AG08395 (cell line): Measurements from ENCODE around the gene SNX8.

Experiments used
- DNase-seq: peaks from one replicate; pipeline ENCODE4 v3.0.0; 2012; ENCODE audit warnings: mixed read lengths, low spot score

The SNX8 gene

DNA sequence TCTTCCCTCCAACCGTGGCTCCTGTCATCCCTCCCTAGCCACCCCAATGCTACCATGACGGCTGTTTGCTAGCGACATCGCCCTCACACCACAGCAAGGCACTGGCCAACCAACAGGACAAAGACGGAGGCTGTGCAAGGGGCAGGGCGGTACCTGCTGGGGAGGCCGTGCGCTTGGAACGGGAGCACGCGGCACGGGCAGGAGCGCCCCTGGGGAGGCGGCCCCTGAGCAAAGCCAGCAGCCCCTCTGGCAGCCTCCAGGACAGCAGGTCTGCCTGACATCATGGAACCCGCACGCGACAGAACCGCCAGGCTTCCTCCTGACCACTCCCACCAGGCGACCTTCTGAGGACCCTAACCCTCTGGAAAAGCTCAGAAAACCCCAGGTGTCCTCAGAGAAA, 94.2 kb downstream of the SNX8 start:
- no peak for DNase-seq

DNA sequence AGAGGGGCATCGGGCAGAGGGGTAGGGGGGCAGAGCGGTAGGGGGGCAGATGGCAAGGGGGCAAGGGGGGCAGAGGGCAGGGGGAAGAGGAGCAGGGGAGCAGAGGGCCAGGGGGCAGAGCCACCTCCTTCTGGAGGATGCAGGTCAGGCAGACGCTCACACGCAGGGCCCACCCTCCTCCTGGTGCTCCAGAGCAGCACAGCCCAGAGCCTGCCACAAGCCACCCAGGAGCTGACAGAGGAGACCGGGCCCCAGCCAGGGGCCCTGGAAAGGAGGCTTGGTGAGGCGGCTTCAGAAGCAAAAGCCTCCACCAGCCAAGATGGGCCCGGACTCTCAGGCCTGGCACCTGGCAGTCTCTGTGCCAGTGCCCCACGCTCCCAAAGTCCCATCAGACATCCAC, 94.6 kb downstream of the SNX8 start:
- no peak for DNase-seq

DNA sequence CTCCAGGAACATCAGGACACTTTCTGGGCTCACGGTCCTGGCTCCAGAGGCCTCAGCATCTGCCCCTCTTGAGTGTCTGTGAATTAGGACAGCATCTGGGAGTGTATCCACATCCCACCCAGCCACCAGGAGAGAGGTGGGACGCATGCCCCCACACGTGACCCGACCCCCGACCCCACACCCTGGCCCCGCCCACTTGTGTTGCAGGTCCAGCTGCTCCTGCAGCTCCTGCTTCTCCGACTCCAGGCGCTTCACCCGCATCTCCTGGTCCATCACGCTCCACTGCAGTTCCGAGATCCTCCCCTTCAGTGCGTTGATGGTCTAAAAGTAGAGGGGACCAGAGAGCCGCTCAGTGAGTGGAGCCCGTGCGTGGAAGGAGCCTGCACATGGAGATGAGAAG, 95.1 kb downstream of the SNX8 start:
- no peak for DNase-seq

DNA sequence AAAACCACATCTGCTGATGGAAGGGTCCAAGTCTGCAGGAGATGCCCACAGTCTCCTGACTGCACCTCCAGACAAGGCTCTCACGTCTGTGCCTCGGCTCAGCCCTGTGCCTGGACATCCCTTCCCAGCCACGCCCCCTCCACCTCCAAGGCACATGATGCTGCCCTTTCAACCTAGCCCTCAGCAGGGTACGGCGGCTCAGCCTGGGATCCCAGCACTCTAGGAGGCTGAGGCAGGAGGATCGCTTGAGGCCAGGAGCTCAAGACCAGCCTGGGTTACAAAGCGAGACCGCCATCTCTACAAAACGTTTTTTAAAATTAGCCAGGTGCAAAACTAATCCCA, 95.8 kb downstream of the SNX8 start:
- no peak for DNase-seq

DNA sequence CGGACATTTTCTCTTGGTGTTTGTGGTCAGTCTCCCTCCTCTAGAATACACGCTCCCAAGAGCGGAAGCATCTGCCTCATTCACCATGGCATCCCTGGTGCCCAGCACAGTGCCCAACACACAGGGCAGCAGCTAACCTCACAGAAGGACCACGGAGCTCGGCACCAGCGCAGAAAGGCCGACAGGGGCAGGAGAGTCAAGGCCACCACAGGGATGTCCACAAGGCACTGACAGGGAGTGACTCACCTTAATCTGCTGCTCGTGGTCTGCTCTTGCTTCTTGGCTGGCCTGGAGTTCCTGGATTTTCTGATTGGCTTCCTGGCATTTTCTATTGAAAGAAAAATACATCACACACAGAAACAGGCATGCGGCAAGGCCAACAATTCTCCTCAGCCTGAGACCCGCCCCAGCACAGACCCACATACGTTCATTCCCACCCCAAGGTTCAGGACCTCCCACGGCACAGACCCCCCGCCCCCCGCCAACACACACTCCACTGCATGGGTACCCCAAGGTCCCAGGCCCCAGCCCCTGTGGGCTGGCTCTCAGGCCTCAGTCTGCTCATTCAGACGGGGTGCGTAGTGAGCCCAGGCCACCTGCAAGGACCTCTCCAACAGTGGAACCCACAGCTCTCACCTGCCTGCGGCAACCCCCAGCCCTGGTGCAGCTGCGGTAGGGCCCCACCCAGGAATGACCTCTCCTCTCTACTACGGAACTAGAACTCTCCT, 96.4 kb downstream of the SNX8 start:
- DNase-seq: peak; percentile 20

DNA sequence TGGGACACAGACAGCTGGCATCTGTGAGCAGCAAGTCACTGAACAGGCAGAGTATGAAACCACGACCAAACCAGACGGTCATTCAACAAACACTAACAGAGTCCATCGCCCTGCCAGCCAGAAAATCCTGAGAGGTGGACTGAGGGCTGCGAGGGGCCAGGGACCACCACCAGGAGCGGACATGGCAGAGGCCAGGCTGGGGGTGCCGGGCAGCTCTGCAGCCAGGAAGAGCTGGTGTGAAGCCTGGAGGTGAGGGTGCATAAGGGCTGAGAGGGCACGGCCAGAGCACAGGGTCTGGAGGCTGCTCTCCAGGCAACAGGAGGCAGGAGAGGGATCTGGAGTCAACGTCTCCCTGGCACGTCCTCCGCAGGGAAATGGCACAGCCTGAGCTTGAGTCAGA, 97.0 kb downstream of the SNX8 start:
- DNase-seq: no peak

DNA sequence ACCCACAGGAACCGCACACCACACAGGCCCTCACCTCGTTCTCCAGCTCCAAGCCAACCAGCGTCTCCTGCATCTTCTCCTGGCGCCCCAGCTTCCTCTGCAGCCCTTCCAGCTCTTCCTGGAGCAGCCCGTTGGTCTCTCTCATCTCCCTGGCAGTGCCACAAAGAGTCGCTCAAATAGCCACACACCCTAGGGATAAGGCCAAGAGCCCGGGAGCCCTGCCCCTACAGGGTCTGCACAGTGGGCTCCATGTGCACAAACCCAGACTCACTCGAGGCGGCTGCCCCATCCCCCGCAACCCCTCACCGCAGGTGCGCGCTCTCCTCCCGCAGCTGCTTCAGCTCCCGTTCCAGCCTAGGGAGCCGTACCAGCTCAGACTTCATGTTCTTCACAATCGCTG, 98.4 kb downstream of the SNX8 start:
- DNase-seq: no peak

DNA sequence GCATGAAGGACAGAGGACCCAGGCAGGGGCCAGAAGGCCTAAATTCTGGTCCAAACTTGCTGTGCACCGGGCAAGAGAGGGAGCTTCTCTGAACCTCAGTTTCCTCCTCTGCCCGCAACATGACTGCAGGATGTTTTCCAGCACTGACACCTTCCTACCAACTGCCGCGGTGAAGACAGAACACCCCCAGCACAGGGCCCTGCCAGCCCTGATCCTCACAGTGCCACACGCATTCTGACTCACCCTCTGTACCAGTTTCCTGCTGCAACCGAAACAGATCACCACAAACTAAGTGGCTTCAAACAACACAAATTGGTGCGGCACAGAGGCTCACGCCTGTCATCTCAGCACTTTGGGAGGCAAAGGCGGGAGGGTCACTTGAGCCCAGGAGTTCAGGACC, 99.6 kb downstream of the SNX8 start:
- DNase-seq: no peak

DNA sequence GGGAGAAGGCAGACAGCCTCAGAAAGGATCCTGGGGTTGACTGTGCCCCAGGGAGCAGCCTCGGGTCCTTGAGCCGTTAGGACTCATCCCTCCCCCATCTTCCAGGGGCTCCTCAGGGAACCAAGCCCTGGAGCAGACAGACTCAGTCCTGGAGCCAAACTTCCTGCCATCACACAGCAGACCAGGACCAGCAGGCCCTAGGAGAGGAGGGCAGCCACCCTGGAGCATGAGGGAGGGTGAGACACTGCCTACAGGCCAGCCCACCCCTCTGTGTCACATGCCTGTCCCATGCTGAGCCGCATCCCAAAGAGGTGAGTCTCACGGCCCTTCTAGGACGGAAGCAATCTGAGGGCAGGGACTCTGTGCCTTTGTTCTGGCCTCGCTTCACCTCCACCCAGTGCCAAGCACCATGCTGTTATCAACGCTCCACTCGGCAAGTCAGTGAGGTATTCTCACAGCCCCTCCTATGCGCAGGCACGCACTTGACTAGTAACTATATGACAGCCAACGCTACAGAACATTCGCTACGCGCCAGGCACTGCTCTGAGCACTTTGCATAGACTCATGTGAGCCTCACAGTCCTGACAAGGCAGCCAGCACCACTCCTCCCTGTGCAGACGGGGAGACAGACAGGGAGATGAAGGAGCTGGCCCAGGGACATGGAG, 100.6 kb downstream of the SNX8 start:
- no peak for DNase-seq

DNA sequence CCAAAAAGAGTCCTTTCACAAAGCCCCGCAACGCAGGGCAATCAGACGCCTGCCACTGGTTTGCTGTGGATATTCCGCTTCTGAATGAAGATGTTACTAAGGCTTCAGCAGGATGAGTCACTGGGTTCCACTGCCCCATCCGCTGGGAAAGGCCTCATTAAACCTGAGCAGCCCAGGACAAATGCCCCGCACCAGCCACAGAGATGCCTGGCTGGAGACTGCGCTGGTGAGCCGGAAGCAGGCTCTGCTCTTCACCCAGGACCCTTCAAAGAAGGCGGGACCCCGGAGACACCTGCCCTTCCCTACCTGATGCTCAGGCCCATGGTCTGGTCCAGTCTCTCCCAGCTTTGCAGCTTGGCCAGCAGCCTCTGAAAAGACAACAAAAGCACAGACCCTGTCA, 101.3 kb downstream of the SNX8 start:
- DNase-seq: no peak

DNA sequence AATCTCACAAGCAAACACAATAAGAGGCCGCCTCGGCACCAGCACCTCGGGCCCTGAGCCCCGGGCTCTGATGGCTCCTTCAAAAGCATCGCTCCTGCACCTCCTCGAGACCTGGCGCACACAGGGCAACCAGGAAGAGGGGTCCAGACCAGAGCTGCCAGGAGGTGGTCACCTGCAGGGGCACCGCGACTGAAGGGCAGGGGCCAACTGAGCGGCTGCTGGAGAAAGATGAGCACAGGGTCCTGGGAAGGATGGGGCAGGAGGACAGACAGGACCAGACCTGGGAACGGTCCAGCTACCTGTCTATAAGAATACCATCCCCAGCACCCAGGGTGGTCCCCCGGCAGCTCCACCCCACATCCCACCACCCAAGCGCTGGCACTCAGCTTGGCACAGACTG, 102.3 kb downstream of the SNX8 start:
- DNase-seq: no peak

DNA sequence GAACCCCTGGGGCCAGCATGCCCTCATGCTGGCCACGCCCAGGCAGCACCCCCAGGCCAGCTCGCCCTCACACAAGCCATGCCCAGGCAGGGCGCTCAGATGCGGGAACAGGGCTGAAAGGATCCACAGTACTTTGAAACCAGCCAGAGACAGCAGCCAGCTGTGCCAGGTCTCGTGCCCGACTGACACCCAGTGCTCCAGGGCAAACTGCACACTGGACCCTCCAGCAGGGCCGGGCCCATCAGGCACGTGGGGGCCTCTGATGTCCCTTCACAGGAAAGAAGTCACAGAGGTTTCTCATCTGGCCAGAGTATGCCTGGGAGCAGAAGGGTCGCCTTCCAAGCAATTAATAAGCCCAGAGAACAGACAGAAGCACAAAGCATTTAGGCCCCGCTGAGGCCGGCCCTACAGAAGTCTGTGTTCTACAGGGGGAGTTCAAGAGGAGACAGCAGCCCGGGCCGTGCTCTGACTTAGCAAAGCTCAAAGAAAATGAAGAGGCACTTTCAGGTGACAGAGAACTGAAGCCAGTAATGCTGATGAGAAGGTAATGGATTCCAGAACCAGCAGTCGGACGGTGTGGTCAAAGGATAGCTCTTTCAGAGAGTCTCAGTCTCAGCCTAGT, 102.9 kb downstream of the SNX8 start:
- no peak for DNase-seq

DNA sequence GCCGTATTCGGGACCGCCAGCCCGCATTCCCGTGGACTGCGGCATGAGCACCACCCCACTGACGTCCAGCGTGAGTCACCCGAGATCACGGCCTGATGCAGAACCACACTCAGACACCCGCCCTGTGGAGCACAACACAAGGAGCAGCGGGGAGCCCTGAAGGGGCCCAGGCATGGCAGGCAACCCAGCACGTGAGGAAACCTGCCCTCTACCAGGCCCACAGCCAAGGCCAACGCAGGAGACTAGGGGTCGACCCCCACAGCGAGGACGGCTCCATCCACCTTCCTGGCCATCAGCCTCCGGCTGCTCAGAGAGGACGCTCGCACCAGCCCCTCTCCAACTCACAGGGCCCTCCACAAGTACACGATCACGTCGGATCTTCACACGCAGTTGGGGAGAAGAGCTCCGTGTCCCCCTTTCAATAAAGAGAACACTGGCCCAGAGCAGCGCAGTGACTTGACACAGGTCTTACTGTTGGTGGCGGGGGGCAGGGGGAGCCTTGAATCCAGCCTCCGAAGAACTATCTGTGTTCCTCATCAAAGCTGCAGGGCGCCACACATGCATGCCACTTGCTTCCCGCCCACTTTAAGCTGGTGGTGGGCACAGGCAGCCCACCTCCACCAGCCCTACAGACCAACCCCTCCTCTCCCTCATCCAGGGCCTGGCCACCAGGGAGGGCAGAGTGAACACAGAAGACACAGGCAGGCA, 103.5 kb downstream of the SNX8 start:
- no peak for DNase-seq

DNA sequence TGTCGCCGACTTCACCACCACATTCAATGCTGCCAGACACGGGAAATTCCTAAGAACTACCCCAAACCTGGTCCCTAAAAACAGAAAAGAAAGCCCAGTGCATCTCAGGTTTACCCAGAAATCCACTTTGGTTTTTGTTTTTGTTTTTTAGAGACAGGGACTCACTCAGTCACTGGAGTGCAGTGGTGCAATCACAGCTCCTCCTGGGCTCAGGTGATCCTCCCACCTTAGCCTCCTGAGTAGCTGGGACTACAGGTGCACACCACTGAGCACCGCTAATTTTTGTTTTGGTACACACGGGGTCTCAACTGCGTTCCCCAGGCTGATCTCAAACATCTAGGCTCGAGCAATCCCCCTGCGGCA, 104.3 kb downstream of the SNX8 start:
- no peak for DNase-seq

DNA sequence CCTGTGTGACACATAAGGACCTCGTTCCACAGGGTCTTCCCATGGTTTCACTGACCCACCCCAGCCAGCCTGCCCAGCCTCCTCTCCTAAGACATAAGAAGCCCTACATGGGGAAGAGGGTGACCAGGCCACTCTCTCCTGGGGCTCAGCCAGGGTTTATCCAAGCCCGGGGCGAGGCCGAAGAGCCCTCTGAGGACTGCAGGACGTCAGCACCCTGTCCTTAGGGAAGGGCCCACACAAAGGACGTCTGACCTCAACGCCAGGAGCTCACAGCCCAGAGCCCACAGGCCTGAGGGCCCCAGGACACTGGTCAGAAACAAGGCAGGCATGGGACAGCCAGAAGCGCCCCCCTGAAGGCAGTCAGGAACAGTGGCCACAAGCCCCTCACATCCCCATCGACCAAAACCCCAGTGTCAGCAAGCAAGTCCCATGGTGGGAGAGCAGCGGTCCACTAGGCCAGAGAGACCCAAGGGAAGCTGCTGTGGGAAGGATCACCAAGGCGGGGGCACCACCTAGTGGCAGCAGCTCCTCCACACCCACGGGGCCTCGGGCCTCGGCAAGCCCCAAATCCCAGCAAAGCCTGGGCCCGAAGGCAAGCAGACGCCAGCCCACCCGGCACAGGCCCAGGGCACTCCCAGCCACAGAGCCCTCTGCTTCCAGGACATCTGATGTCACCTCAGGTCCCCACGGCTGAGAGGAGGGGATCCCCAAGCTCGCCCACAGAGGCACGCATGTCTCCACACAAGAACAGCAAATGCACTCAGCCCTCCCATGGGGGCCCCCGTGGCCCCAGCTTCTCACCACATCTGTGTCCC, 104.9 kb downstream of the SNX8 start:
- peak; percentile 94 for DNase-seq

DNA sequence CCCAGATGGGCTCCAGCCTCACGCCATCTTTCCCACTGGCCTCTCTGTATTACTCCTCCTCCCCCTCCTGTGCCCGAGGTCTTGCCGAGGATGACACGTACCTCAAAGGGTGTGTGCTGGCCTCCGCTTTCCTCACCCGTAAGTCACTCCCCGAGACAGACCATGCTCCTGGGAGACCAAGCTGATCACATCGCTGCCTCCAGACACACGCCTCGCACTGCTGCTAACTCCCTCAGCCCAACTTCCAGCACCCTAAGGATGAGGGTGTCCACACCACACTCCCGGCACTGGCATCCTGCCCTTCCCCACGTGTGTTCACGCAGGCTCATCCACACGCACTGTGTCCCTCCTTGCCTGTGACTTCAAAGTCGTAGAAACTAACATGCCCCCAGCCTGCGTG, 105.5 kb downstream of the SNX8 start:
- no peak for DNase-seq

DNA sequence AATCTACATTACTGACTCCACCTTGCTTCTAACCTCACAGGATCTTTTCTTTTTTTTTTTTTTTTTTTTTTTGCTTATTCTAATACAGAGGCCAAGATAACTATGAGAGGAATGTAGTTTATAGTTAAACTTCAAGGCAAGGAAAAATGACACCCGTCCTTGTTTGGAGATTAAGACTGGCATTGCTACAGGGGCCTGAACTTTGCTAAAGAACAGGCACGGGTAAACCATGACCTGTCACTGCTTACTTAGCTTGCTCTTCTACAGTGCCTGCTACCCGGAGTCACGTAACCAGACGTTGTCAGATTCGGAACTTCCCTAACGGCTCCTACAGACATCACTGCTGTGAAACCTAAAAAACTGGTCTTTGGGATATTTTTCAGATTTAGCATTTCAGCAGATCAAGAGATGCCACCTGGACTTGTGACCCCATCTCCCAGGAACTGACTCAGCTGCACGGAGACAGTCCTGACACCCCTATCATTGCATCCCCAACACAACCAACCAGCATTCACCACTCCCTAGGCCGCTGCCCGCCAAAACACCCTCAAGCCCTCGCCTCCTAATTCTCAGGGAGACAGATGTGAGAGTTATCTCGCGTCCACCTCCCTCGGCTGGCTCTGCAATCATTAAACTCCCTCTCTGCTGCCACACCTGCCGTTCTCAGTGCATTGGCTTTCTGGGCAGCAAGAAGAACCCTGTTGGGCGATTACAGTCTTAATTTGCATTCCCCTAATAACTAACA, 109.0 kb downstream of the SNX8 start:
- DNase-seq: no peak

DNA sequence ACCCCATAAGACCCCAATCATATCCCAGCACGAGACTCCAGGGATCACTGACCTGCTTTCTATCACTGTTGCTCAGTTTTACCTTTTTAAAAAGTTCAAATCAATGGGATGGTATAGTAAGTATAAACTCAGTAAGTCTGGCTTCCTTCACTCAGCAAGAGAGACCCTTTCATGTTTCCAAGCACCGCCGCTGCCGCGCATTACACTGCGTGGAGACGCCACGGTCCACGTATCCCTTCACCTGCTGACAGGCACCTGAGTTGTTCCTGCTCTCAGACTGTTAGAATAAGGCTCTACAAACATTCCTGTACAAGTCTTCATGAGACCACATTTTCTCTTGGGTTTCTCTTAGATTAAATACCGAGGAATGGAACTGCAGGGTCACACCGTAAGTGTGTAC, 109.8 kb downstream of the SNX8 start:
- DNase-seq: no peak

DNA sequence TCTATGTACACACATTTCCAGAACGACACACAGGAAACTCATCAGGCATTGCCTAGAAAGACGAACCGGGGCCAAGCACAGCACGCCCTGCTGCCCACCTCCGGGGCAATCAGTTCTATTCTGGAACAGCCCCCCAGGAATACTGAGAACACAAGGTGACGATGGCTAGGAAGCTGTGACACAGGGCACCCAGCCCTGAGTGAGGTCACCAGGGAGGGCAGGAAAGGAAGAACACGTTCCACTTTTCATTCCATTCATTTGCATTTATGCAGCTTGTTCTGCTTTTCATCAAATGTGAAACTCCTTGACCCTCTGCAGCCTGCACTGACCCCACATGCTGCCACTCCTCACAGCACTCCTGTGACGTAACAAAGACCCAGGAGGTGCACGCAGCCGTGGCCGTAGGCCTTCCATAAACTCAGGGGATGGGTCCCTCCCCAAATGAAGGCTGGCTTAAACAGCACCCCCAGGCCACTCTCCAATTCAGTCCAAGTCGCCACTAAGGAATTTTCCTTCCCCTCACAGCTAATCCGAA, 110.4 kb downstream of the SNX8 start:
- DNase-seq: no peak

DNA sequence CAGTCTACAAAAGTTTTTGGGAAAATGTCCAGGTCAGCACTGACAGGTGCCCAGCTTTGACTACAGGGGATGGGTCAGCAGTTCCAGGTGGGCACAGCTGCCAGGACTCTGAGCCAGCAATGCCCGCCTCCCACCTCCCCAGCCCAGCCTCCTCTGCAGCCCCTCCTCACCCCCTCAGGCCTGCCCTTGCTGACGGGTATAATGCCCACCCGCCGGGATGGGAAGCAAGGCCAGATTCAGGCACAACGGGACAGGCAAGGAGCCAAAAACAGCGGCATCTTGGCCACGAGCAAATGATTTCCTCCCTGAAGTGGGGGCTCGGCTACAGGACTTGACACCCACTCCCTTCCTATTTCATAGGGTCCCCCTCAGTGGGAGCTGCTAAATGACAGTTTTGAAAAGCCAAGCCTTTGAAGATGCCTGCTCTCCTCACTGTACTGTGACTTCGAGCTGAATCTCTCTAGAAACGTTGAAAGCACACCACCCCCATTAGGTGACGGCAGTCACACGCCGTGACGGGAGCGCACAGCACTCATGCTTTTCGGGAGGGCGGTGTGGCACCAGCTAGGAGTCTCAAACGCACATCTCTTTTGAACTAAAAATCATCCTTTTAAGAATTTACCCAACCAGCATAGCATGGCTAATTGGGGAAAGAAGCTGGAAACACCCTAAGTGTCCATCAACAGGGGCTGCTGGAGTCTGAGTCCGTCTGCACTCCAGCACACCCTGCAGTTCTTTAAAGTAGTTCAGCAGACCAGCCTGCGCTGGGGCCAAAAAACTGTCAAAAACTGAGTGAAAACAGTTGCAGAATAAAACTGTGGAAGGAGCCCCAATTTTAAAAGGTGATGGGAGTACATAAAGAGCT, 111.1 kb downstream of the SNX8 start:
- DNase-seq: no peak
